Activated naive CD4-positive, alpha-beta T cell treated with anti-CD3 and anti-CD28 coated beads, Interleukin-2, amount 50 U/mL, for 16 hours (primary cell): ENCODE results near the gene SASH1.
"Not testable (repeated sequence)": the region's sequence is repeated elsewhere in the genome, so short reads cannot be mapped to it uniquely, and the experiment has no call there.

Experiments
- DNase-seq: peaks from one replicate; pipeline ENCODE4 v3.0.0-alpha.2; 2020

SASH1 gene

GRCh38 chr6:148370176-148370575, 27.5 kb downstream of the SASH1 start:
- no peak for DNase-seq

GRCh38 chr6:148374040-148374774, 31.6 kb downstream of the SASH1 start:
- DNase-seq: no peak

- DNase-seq: no peak
Observed at GRCh38 chr6:148375401-148375800, 32.8 kb downstream of the SASH1 start.

- DNase-seq: no peak
Observed at GRCh38 chr6:148379481-148379880, 36.8 kb downstream of the SASH1 start.

GRCh38 chr6:148379966-148380713, 37.5 kb downstream of the SASH1 start:
- DNase-seq: no peak

GRCh38 chr6:148382051-148382450, 39.4 kb downstream of the SASH1 start:
- DNase-seq: not testable (repeated sequence)

GRCh38 chr6:148382861-148383260, 40.2 kb downstream of the SASH1 start:
- DNase-seq: no peak

- DNase-seq: no peak
Observed at GRCh38 chr6:148383658-148384368, 41.2 kb downstream of the SASH1 start.

- DNase-seq: no peak
Observed at GRCh38 chr6:148385379-148385778, 42.7 kb downstream of the SASH1 start.

- no peak for DNase-seq
Observed at GRCh38 chr6:148388521-148388920, 45.9 kb downstream of the SASH1 start.

- no peak for DNase-seq
Observed at GRCh38 chr6:148389086-148389485, 46.4 kb downstream of the SASH1 start.

GRCh38 chr6:148389917-148390316, 47.3 kb downstream of the SASH1 start:
- no peak for DNase-seq

- DNase-seq: not testable (repeated sequence)
Observed at GRCh38 chr6:148392127-148392526, 49.5 kb downstream of the SASH1 start.

GRCh38 chr6:148392671-148393070, 50.0 kb downstream of the SASH1 start:
- no peak for DNase-seq

GRCh38 chr6:148395583-148396101, 53.0 kb downstream of the SASH1 start:
- no peak for DNase-seq

GRCh38 chr6:148396411-148396810, 53.8 kb downstream of the SASH1 start:
- no peak for DNase-seq

GRCh38 chr6:148396926-148397325, 54.3 kb downstream of the SASH1 start:
- DNase-seq: no peak

GRCh38 chr6:148398244-148398643, 55.6 kb downstream of the SASH1 start:
- no peak for DNase-seq

GRCh38 chr6:148398678-148399077, 56.0 kb downstream of the SASH1 start:
- DNase-seq: no peak

- no peak for DNase-seq
Observed at GRCh38 chr6:148401571-148401970, 58.9 kb downstream of the SASH1 start.

- DNase-seq: no peak
Observed at GRCh38 chr6:148404456-148405054, 61.9 kb downstream of the SASH1 start.

GRCh38 chr6:148405894-148406293, 63.3 kb downstream of the SASH1 start:
- no peak for DNase-seq
